Effector CD8-positive, alpha-beta T cell (primary cell): ENCODE data around the gene EFEMP2.

Source experiments
- DNase-seq: peaks from one replicate; lab custom pipeline; 2025; lab: John Stamatoyannopoulos, UW
- total RNA-seq, 4 experiments: gene quantifications; one replicate each; lab custom pipeline; 2026; lab: John Stamatoyannopoulos, UW

EFEMP2 gene
- 2.4 to 8.7 (median 4.8) reads per million in 4 experiments for total RNA-seq

- DNase-seq, result no peak
These were observed at the start of gene EFEMP2 for GRCh38 chr11:65872586-65873317. EFEMP2 (minus strand) TSS chr11:65872800; CDS start chr11:65872354, 446 bp downstream.

- no peak for DNase-seq
These were observed 49.3 kb upstream of the EFEMP2 start for GRCh38 chr11:65921876-65922275.

GRCh38 chr11:65921033-65921555 is 48.5 kb upstream of the EFEMP2 start:
- no peak for DNase-seq

- no peak for DNase-seq
These were observed 47.8 kb upstream of the EFEMP2 start for GRCh38 chr11:65920372-65920802.

- peak; percentile 65 for DNase-seq
These were observed 47.2 kb upstream of the EFEMP2 start for GRCh38 chr11:65919573-65920371.

- peak; percentile 96 for DNase-seq
These were observed 46.6 kb upstream of the EFEMP2 start, which contains the start of gene DRAP1 for GRCh38 chr11:65919141-65919572. DRAP1 (plus strand) TSS chr11:65919426; CDS start chr11:65919502, 76 bp downstream.

- no peak for DNase-seq
These were observed 45.9 kb upstream of the EFEMP2 start, which contains the start of gene C11orf68 for GRCh38 chr11:65918211-65919140. C11orf68 (minus strand) TSS chr11:65919062; CDS start chr11:65919031, 31 bp downstream.

- DNase-seq, result no peak
These were observed 45.0 kb upstream of the EFEMP2 start for GRCh38 chr11:65917434-65918210.

GRCh38 chr11:65917077-65917433 is 44.5 kb upstream of the EFEMP2 start:
- DNase-seq, result no peak

- DNase-seq, result no peak
These were observed 43.8 kb upstream of the EFEMP2 start for GRCh38 chr11:65916391-65916790.

- no peak for DNase-seq
These were observed 43.2 kb upstream of the EFEMP2 start for GRCh38 chr11:65915821-65916251.

GRCh38 chr11:65915101-65915820 is 42.7 kb upstream of the EFEMP2 start:
- DNase-seq, result no peak

GRCh38 chr11:65912845-65913244 is 40.2 kb upstream of the EFEMP2 start:
- no peak for DNase-seq

GRCh38 chr11:65911682-65912568 is 39.3 kb upstream of the EFEMP2 start:
- no peak for DNase-seq

- no peak for DNase-seq
These were observed 35.3 kb upstream of the EFEMP2 start for GRCh38 chr11:65907878-65908277.

- DNase-seq, result no peak
These were observed 34.0 kb upstream of the EFEMP2 start for GRCh38 chr11:65906602-65907001.

- DNase-seq, result no peak
These were observed 31.1 kb upstream of the EFEMP2 start for GRCh38 chr11:65903715-65904114.

GRCh38 chr11:65903068-65903481 is 30.5 kb upstream of the EFEMP2 start:
- no peak for DNase-seq

- no peak for DNase-seq
These were observed 28.2 kb upstream of the EFEMP2 start for GRCh38 chr11:65900899-65901180.
